ENCODE data around the gene NKX6-2. TPM values are rescaled to one million over a fixed set of nuclear protein-coding genes. Genes with fewer than 3 reads are reported as not detected.
"Not testable (repeated sequence)": the region's sequence is repeated elsewhere in the genome, so short reads cannot be mapped to it uniquely, and the experiment has no call there.

The NKX6-2 gene
- total and polyA plus RNA-seq, 5 donors from 2014 or later = 0.82 TPM; not detected in 4

DNA sequence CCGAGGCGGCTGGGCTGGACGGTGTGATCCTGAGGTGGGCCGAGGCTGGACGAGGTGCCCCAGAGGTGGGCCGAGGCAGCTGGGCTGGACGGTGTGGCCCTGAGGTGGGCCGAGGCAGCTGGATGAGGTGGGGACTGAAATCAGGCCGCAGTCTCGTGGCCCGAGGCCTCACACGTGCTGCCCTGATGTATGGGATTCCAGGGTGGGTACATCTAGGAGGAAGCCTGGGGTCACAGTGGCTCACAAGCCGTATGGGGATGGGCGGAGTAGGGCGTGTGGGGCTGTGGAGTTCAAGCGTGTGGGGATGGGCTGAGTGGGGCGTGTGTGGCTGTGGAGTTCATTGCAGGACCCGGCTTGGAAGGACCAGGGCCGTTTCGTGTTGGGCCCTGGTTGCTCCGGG, 12.5 kb upstream of the NKX6-2 start:
- Histone ChIP-seq H3K27me3 (ENCODE audit: control insufficient read depth, insufficient read depth, low read length) (no peaks in the 10 kb centered on the region), H3K27ac (ENCODE audit: insufficient read depth, low read length, poor library complexity, severe bottlenecking) (no peak overlapping the region), H3K4me1 (ENCODE audit: control insufficient read depth, insufficient read depth, low read length, poor library complexity, severe bottlenecking) (no peaks in the 10 kb centered on the region), H3K4me3 (ENCODE audit: low read depth, low read length) (no peak overlapping the region), H3K9me3 (ENCODE audit: control insufficient read depth in 2 of 2, low read length in 2 of 2) (no peaks in the 10 kb centered on the region), H3K36me3 (ENCODE audit: control insufficient read depth, insufficient read depth, low read length) (no peaks in the 10 kb centered on the region)
- DNase-seq = no peak
- no peak overlapping the region for H3K4me3 Mint-ChIP-seq
- peaks cover 0 to 3% (median 0%) of the 10 kb centered on the region in 7 donors for H3K9me3 Mint-ChIP-seq
- H3K36me3 Mint-ChIP-seq = no peaks in the 10 kb centered on the region
- ATAC-seq (ENCODE audit: low read depth in 2 of 2) = no peak
- no peaks in the 10 kb centered on the region for H3K27me3 Mint-ChIP-seq
- H3K27ac Mint-ChIP-seq = peak overlapping the region in 1 of 3 donors; percentile 71
- no peaks in the 10 kb centered on the region for H3K4me1 Mint-ChIP-seq

DNA sequence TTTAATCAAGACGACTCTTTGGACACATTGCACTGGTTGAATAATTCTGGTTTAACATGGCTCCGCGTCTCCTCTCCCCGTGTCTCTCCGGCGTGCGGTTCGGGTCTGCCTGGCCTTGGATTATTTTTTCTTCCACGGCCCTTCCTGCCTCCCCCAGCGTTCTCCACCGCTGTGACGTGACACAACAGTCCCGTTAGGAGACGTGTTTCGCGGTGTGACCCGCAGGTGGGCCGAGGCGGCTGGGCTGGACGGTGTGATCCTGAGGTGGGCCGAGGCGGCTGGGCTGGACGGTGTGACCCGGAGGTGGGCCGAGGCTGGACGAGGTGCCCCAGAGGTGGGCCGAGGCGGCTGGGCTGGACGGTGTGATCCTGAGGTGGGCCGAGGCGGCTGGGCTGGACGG, 12.0 kb upstream of the NKX6-2 start:
- DNase-seq; H3K27ac ChIP-seq (ENCODE audit: insufficient read depth, low read length, poor library complexity, severe bottlenecking); ATAC-seq (ENCODE audit: low read depth in 2 of 2); H3K27me3 ChIP-seq (ENCODE audit: control insufficient read depth, insufficient read depth, low read length); H3K4me3 ChIP-seq (ENCODE audit: low read depth, low read length); H3K4me3 Mint-ChIP-seq; H3K27me3 Mint-ChIP-seq; H3K27ac Mint-ChIP-seq; H3K36me3 ChIP-seq (ENCODE audit: control insufficient read depth, insufficient read depth, low read length); H3K4me1 ChIP-seq (ENCODE audit: control insufficient read depth, insufficient read depth, low read length, poor library complexity, severe bottlenecking); H3K4me1 Mint-ChIP-seq; H3K9me3 ChIP-seq (ENCODE audit: control insufficient read depth in 2 of 2, low read length in 2 of 2); H3K9me3 Mint-ChIP-seq; H3K36me3 Mint-ChIP-seq: not testable (repeated sequence)

DNA sequence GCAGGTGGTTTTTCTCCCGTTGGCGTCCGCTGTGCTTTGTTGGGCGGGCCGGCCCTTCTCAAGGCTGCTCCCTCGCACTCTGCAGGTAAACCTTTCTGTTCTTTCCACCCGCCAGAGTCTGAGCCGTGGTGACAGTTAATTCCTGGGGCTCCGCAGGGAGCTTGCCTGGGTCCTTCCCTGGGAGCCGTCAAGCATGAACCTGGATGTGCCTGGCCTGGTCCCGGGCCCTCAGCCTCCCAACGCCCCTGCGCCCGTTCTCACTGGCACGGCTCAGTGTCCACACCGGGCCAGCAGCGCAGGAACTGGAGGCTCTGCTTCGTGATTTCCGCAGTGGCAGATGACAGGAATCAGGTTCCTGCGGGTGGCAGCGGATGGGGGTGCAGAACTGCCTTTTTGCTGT, 10.9 kb upstream of the NKX6-2 start:
- Mint-ChIP-seq H3K4me3 (no peak overlapping the region), H3K9me3 (peaks cover 0 to under 1% (median 0%) of the 10 kb centered on the region in 7 donors), H3K27ac (no peak overlapping the region), H3K27me3 (no peaks in the 10 kb centered on the region), H3K36me3 (no peaks in the 10 kb centered on the region), H3K4me1 (no peaks in the 10 kb centered on the region)
- H3K36me3 ChIP-seq (ENCODE audit: control insufficient read depth, insufficient read depth, low read length) = no peaks in the 10 kb centered on the region
- no peak overlapping the region for H3K27ac ChIP-seq (ENCODE audit: insufficient read depth, low read length, poor library complexity, severe bottlenecking)
- no peak overlapping the region for H3K4me3 ChIP-seq (ENCODE audit: low read depth, low read length)
- no peak for ATAC-seq (ENCODE audit: low read depth in 2 of 2)
- H3K4me1 ChIP-seq (ENCODE audit: control insufficient read depth, insufficient read depth, low read length, poor library complexity, severe bottlenecking) = no peaks in the 10 kb centered on the region
- H3K27me3 ChIP-seq (ENCODE audit: control insufficient read depth, insufficient read depth, low read length) = no peaks in the 10 kb centered on the region
- DNase-seq = no peak
- no peaks in the 10 kb centered on the region for H3K9me3 ChIP-seq (ENCODE audit: control insufficient read depth in 2 of 2, low read length in 2 of 2)

DNA sequence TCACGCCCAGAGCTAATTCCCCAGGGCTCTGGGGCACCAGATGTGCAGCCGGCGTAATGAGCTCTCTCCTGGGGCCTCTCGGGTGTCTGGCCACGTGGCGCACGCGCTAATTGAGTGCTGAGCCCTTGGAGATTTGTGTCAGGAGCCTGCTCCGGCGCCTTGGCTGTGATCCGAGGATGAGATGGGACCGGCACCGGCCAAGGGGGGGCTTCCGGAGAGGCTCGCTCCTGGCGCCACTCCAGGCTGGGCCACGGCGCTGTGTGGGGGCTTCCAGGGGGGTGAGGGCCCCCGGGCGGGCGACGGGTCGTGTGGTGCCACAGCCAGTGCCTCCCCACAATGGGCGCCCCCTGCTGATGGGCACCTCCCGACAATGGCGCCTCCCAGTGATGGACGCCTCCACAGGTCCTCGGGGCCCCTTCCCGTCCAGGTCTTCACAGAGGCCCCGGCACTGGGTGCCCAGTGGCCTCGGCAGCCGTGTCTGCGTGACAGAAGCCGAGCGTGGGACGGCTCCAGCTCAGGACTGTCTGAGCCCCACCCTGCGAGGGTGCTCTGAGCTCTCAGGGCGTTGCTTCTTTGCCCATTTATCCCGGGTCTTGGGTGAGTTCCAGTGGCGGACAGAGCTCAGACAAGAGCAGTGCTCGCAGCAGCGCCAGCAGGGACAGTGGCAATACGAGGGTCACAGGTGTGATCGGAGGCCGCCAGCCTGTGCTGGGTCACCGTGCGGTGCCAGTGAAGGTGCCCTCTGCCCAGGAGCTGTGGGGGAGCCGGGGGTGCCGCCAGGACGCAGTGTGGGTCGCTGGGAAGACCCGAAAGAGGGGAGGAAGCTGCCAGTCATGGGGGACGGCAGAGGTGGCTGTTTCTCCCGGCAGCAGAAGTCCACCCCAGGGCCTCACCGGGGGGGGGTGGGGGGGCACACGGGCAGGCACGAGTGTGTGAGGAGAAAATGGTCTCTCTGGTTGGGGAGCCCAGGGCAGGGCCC, 8.2 kb upstream of the NKX6-2 start:
- no peaks in the 10 kb centered on the region for H3K9me3 Mint-ChIP-seq

DNA sequence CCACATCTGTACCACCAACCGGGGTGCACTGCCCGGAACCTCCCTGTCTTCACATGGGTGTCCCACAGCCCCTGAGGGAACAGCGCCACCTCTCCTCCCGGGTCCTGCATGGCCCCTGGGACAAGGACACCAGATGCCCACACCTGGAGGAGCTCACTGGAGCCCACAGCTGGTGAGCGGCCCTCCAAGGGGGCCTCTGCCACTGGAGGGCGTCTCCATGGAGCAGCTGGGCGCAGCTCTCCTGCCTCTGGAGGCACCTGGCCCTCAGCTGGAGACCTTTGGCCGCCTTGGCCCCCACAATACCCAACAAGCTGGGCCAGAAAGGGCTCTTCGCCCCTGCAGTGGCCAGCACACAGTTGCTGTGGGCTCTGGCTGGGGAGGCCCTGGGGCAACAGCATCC, 7.3 kb upstream of the NKX6-2 start:
- ATAC-seq (ENCODE audit: low read depth in 2 of 2) (no peak), DNase-seq (no peak)
- H3K4me3 Mint-ChIP-seq = no peak overlapping the region
- Histone ChIP-seq H3K36me3 (ENCODE audit: control insufficient read depth, insufficient read depth, low read length) (no peaks in the 10 kb centered on the region), H3K27me3 (ENCODE audit: control insufficient read depth, insufficient read depth, low read length) (no peaks in the 10 kb centered on the region), H3K27ac (ENCODE audit: insufficient read depth, low read length, poor library complexity, severe bottlenecking) (no peak overlapping the region), H3K4me1 (ENCODE audit: control insufficient read depth, insufficient read depth, low read length, poor library complexity, severe bottlenecking) (no peaks in the 10 kb centered on the region), H3K4me3 (ENCODE audit: low read depth, low read length) (no peak overlapping the region), H3K9me3 (ENCODE audit: control insufficient read depth in 2 of 2, low read length in 2 of 2) (no peaks in the 10 kb centered on the region)
- H3K27ac Mint-ChIP-seq = no peak overlapping the region
- H3K27me3 Mint-ChIP-seq = no peaks in the 10 kb centered on the region
- no peaks in the 10 kb centered on the region for H3K4me1 Mint-ChIP-seq
- no peaks in the 10 kb centered on the region for H3K36me3 Mint-ChIP-seq
- no peaks in the 10 kb centered on the region for H3K9me3 Mint-ChIP-seq

More for the DNA sequence above, 8.2 kb upstream of the NKX6-2 start:
- no peaks in the 10 kb centered on the region for H3K9me3 ChIP-seq (ENCODE audit: control insufficient read depth in 2 of 2, low read length in 2 of 2)
- H3K27ac ChIP-seq (ENCODE audit: insufficient read depth, low read length, poor library complexity, severe bottlenecking) = no peak overlapping the region
- no peak for DNase-seq
- no peaks in the 10 kb centered on the region for H3K36me3 ChIP-seq (ENCODE audit: control insufficient read depth, insufficient read depth, low read length)
- ATAC-seq (ENCODE audit: low read depth in 2 of 2) = no peak
- Mint-ChIP-seq H3K4me3 (no peak overlapping the region), H3K36me3 (no peaks in the 10 kb centered on the region), H3K27me3 (no peaks in the 10 kb centered on the region), H3K4me1 (no peaks in the 10 kb centered on the region), H3K27ac (no peak overlapping the region)
- H3K4me1 ChIP-seq (ENCODE audit: control insufficient read depth, insufficient read depth, low read length, poor library complexity, severe bottlenecking) = no peaks in the 10 kb centered on the region
- H3K27me3 ChIP-seq (ENCODE audit: control insufficient read depth, insufficient read depth, low read length) = no peaks in the 10 kb centered on the region
- no peak overlapping the region for H3K4me3 ChIP-seq (ENCODE audit: low read depth, low read length)

DNA sequence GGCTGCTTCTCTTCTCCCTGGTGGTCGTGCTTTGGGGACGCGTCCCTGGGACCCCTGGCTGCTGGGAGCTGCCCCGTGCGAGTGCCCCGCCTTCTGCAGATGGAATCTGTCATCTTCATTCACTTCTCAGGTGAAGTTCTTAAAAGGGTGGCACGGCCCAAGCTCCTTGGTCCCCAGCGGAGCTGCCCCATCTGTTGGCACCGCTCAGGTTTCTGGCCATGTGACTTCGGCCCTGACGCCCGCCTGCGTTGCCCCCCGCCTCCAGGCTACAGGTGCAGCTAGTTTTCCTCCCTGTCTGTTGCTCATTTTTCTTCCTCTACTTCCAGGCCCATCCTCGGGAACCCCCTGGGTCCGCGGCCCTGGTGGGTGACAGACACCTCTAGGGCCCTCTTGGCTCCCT, 6.8 kb upstream of the NKX6-2 start:
- H3K4me1 ChIP-seq (ENCODE audit: control insufficient read depth, insufficient read depth, low read length, poor library complexity, severe bottlenecking) = no peaks in the 10 kb centered on the region
- H3K27ac ChIP-seq (ENCODE audit: insufficient read depth, low read length, poor library complexity, severe bottlenecking) = no peak overlapping the region
- no peaks in the 10 kb centered on the region for H3K9me3 Mint-ChIP-seq
- no peaks in the 10 kb centered on the region for H3K9me3 ChIP-seq (ENCODE audit: control insufficient read depth in 2 of 2, low read length in 2 of 2)
- H3K4me3 ChIP-seq (ENCODE audit: low read depth, low read length) = no peak overlapping the region
- ATAC-seq (ENCODE audit: low read depth in 2 of 2) (no peak), DNase-seq (no peak)
- no peaks in the 10 kb centered on the region for H3K4me1 Mint-ChIP-seq
- no peaks in the 10 kb centered on the region for H3K27me3 ChIP-seq (ENCODE audit: control insufficient read depth, insufficient read depth, low read length)
- no peaks in the 10 kb centered on the region for H3K27me3 Mint-ChIP-seq
- H3K27ac Mint-ChIP-seq = no peak overlapping the region
- H3K36me3 ChIP-seq (ENCODE audit: control insufficient read depth, insufficient read depth, low read length) = no peaks in the 10 kb centered on the region
- peak overlapping the region in 1 of 4 donors; percentile 51 for H3K4me3 Mint-ChIP-seq
- H3K36me3 Mint-ChIP-seq = no peaks in the 10 kb centered on the region

DNA sequence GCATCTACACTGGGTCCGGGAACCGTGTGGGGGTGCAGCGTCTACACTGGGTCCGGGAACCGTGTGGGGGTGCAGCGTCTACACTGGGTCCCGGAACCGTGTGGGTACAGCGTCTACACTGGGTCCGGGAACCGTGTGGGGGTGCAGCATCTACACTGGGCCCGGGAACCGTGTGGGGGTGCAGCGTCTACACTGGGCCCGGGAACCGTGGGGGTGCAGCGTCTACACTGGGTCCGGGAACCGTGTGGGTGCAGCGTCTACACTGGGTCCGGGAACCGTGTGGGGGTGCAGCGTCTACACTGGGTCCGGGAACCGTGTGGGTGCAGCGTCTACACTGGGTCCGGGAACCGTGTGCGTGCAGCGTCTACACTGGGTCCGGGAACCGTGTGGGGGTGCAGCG, 6.2 kb upstream of the NKX6-2 start:
- not testable (repeated sequence) for H3K4me3 ChIP-seq (ENCODE audit: low read depth, low read length); H3K27ac Mint-ChIP-seq; H3K4me3 Mint-ChIP-seq; H3K9me3 ChIP-seq (ENCODE audit: control insufficient read depth in 2 of 2, low read length in 2 of 2); H3K9me3 Mint-ChIP-seq; ATAC-seq (ENCODE audit: low read depth in 2 of 2); H3K27ac ChIP-seq (ENCODE audit: insufficient read depth, low read length, poor library complexity, severe bottlenecking); H3K27me3 ChIP-seq (ENCODE audit: control insufficient read depth, insufficient read depth, low read length); H3K4me1 Mint-ChIP-seq; H3K36me3 Mint-ChIP-seq; H3K36me3 ChIP-seq (ENCODE audit: control insufficient read depth, insufficient read depth, low read length); DNase-seq; H3K27me3 Mint-ChIP-seq; H3K4me1 ChIP-seq (ENCODE audit: control insufficient read depth, insufficient read depth, low read length, poor library complexity, severe bottlenecking)
